ENCODE results near the gene APC. TPM values are rescaled to one million over a fixed set of nuclear protein-coding genes. Genes with fewer than 3 reads are reported as not detected.

APC gene
- total RNA-seq, 1 donor from 2014 or later: 36.9 TPM

- Mint-ChIP-seq H3K4me1 (ENCODE audit: unreplicated experiment) (peaks cover 9% of the 10 kb centered on the region), H3K4me3 (ENCODE audit: unreplicated experiment) (no peak overlapping the region), H3K27me3 (ENCODE audit: unreplicated experiment) (no peaks in the 10 kb centered on the region), H3K36me3 (ENCODE audit: unreplicated experiment) (no peaks in the 10 kb centered on the region), H3K9me3 (ENCODE audit: unreplicated experiment) (no peaks in the 10 kb centered on the region), H3K27ac (ENCODE audit: unreplicated experiment) (no peak overlapping the region)
- TF ChIP-seq CTCF (IDR thresholded peaks at IDR 0.05): no peak
- no peak for DNase-seq (ENCODE audit: extremely low spot score, unreplicated experiment)
These were observed 12.8 kb upstream of the APC start for GRCh38 chr5:112724901-112725300.

GRCh38 chr5:112729630-112730029 is 8.1 kb upstream of the APC start:
- peaks cover under 1% of the 10 kb centered on the region for H3K4me1 Mint-ChIP-seq (ENCODE audit: unreplicated experiment)
- H3K27me3 Mint-ChIP-seq (ENCODE audit: unreplicated experiment): no peaks in the 10 kb centered on the region
- no peaks in the 10 kb centered on the region for H3K36me3 Mint-ChIP-seq (ENCODE audit: unreplicated experiment)
- no peak for DNase-seq (ENCODE audit: extremely low spot score, unreplicated experiment)
- TF ChIP-seq CTCF (IDR thresholded peaks at IDR 0.05): no peak
- H3K4me3 Mint-ChIP-seq (ENCODE audit: unreplicated experiment): no peak overlapping the region
- H3K27ac Mint-ChIP-seq (ENCODE audit: unreplicated experiment): no peak overlapping the region
- no peaks in the 10 kb centered on the region for H3K9me3 Mint-ChIP-seq (ENCODE audit: unreplicated experiment)

GRCh38 chr5:112732131-112732530 is 5.6 kb upstream of the APC start:
- H3K36me3 Mint-ChIP-seq (ENCODE audit: unreplicated experiment): no peaks in the 10 kb centered on the region
- no peak for DNase-seq (ENCODE audit: extremely low spot score, unreplicated experiment)
- no peak overlapping the region for H3K27ac Mint-ChIP-seq (ENCODE audit: unreplicated experiment)
- TF ChIP-seq CTCF (IDR thresholded peaks at IDR 0.05): no peak
- no peak overlapping the region for H3K4me3 Mint-ChIP-seq (ENCODE audit: unreplicated experiment)
- peaks cover 3% of the 10 kb centered on the region for H3K4me1 Mint-ChIP-seq (ENCODE audit: unreplicated experiment)
- no peaks in the 10 kb centered on the region for H3K27me3 Mint-ChIP-seq (ENCODE audit: unreplicated experiment)
- no peaks in the 10 kb centered on the region for H3K9me3 Mint-ChIP-seq (ENCODE audit: unreplicated experiment)

DNA sequence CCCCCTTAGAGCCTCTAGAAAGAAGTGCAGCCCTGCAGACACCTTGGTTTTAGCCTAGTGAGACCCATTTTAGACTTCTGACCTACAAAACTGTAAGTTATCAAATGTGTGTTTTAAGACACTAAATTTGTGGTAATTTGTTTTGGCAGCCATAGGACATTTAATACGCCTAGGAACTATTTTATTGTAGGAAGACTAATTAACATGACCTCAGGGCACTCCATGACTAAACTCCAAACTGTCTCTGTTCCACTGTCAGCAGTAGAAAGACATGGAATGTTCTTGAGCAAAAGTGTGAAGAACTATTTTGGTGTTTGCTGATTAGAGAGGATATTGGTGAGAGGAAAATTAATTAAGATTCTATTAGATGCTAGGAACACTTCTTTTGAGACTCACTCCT is 4.1 kb upstream of the APC start:
- Mint-ChIP-seq H3K4me3 (ENCODE audit: unreplicated experiment) (no peak overlapping the region), H3K4me1 (ENCODE audit: unreplicated experiment) (peaks cover 15% of the 10 kb centered on the region), H3K27me3 (ENCODE audit: unreplicated experiment) (no peaks in the 10 kb centered on the region), H3K27ac (ENCODE audit: unreplicated experiment) (no peak overlapping the region), H3K36me3 (ENCODE audit: unreplicated experiment) (no peaks in the 10 kb centered on the region), H3K9me3 (ENCODE audit: unreplicated experiment) (no peaks in the 10 kb centered on the region)
- TF ChIP-seq CTCF (IDR thresholded peaks at IDR 0.05): no peak
- no peak for DNase-seq (ENCODE audit: extremely low spot score, unreplicated experiment)

DNA sequence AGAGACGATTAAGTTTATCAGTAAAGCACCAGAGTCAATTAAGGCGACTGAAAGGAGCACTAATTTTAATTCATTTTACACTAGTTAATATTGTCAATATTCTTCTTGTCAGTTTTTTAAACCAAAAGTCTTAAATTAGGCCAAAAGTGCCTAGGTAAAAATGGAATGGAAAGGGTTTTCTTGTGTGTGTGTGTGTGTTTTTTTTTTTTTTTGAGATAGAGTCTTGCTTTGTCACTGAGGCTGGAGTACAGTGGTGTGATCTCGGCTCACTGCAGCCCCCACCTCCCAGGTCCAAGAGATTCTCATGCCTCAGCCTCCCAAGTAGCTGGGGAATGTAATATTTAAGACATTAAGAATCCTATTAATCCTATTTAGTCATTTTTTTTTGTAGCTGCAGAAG is 3.1 kb upstream of the APC start:
- TF ChIP-seq CTCF (IDR thresholded peaks at IDR 0.05): no peak
- Mint-ChIP-seq H3K27ac (ENCODE audit: unreplicated experiment) (no peak overlapping the region), H3K27me3 (ENCODE audit: unreplicated experiment) (no peaks in the 10 kb centered on the region), H3K4me3 (ENCODE audit: unreplicated experiment) (no peak overlapping the region), H3K4me1 (ENCODE audit: unreplicated experiment) (peaks cover 20% of the 10 kb centered on the region), H3K9me3 (ENCODE audit: unreplicated experiment) (no peaks in the 10 kb centered on the region), H3K36me3 (ENCODE audit: unreplicated experiment) (no peaks in the 10 kb centered on the region)
- DNase-seq (ENCODE audit: extremely low spot score, unreplicated experiment): no peak
